Mesenchymal stem cell (in vitro differentiated cells and primary cell): ENCODE measurements around the gene RMI2.

Experiments used
- DNase-seq: peaks from one replicate; pipeline ENCODE4 v3.0.0-alpha.2; 2013
- H2AFZ ChIP-seq: one replicate; pipeline ENCODE4 v1.6.1; 2013; ENCODE audit warnings: low read depth, mild to moderate bottlenecking, control low read depth, inconsistent platforms, low read length, moderate library complexity
- H2AK5ac ChIP-seq: 2 replicates; pipeline ENCODE4 v1.6.1; 2013; ENCODE audit warnings: low read length, moderate library complexity, mild to moderate bottlenecking, inconsistent platforms; ENCODE audit not compliant: severe bottlenecking
- H2BK120ac ChIP-seq: one replicate; pipeline ENCODE4 v1.6.1; 2013; ENCODE audit warnings: low read depth, mild to moderate bottlenecking, inconsistent platforms, low read length, moderate library complexity
- H2BK12ac ChIP-seq, 2 experiments: one replicate each; pipeline ENCODE4 v1.6.1; 2013; ENCODE audit warnings: inconsistent platforms in 2 of 2, low read length in 2 of 2, mild to moderate bottlenecking in 2 of 2, moderate library complexity in 2 of 2, control low read depth in 1 of 2
- H2BK15ac ChIP-seq: one replicate; pipeline ENCODE4 v1.6.1; 2013; ENCODE audit warnings: mild to moderate bottlenecking, low read depth, inconsistent platforms; ENCODE audit not compliant: poor library complexity, severe bottlenecking
- H2BK5ac ChIP-seq: 2 replicates; pipeline ENCODE4 v1.6.1; 2013; ENCODE audit warnings: low read depth, mild to moderate bottlenecking, low read length, control low read depth, inconsistent platforms; ENCODE audit not compliant: poor library complexity, severe bottlenecking
- H3K14ac ChIP-seq, 2 experiments: one replicate each; pipeline ENCODE4 v1.6.1; 2013; ENCODE audit warnings: inconsistent platforms in 2 of 2, low read length in 2 of 2, control low read depth in 1 of 2, mild to moderate bottlenecking in 1 of 2, moderate library complexity in 1 of 2
- H3K18ac ChIP-seq, 2 experiments: one replicate each; pipeline ENCODE4 v1.6.1; 2013; ENCODE audit warnings: inconsistent platforms in 2 of 2, low read length in 2 of 2, control low read depth in 1 of 2, low read depth in 1 of 2, mild to moderate bottlenecking in 1 of 2
- H3K23ac ChIP-seq, 2 experiments: one replicate each; pipeline ENCODE4 v1.6.1; 2013; ENCODE audit warnings: inconsistent platforms in 2 of 2, low read length in 2 of 2, mild to moderate bottlenecking in 2 of 2, moderate library complexity in 2 of 2, control low read depth in 1 of 2
- H3K27ac ChIP-seq: 2 replicates; pipeline ENCODE4 v1.5.1; 2013; ENCODE audit warnings: mild to moderate bottlenecking, moderate library complexity, low read length, control low read depth, inconsistent platforms; ENCODE audit not compliant: poor library complexity, severe bottlenecking
- H3K27me3 ChIP-seq, 2 experiments: 2 replicates each; pipeline versions ENCODE4 v1.6.1 to v1.7.0; 2013; ENCODE audit warnings: low read length in 2 of 2, mild to moderate bottlenecking in 2 of 2, moderate library complexity in 2 of 2, control low read depth in 1 of 2, inconsistent platforms in 1 of 2; ENCODE audit not compliant: control insufficient read depth in 1 of 2, insufficient read depth in 1 of 2
- H3K36me3 ChIP-seq, 2 experiments: 2 replicates each; pipeline versions ENCODE4 v1.6.1 to v1.7.0; 2013; ENCODE audit warnings: low read length in 2 of 2, control low read depth in 1 of 2, inconsistent platforms in 1 of 2, low read depth in 1 of 2, mild to moderate bottlenecking in 1 of 2; ENCODE audit not compliant: insufficient read depth in 2 of 2, control insufficient read depth in 1 of 2
- H3K4ac ChIP-seq, 2 experiments: one replicate each; pipeline ENCODE4 v1.6.1; 2013; ENCODE audit warnings: inconsistent platforms in 2 of 2, low read length in 2 of 2, mild to moderate bottlenecking in 2 of 2, moderate library complexity in 2 of 2, control low read depth in 1 of 2, low read depth in 1 of 2
- H3K4me1 ChIP-seq: 2 replicates; pipeline ENCODE4 v1.6.1; 2013; ENCODE audit warnings: low read depth, low read length, control low read depth; ENCODE audit not compliant: control insufficient read depth, insufficient read depth
- H3K4me2 ChIP-seq: 2 replicates; pipeline ENCODE4 v1.6.1; 2013; ENCODE audit warnings: low read length, mild to moderate bottlenecking, inconsistent platforms; ENCODE audit not compliant: poor library complexity, severe bottlenecking
- H3K4me3 ChIP-seq, 2 experiments: 2 replicates each; pipeline versions ENCODE4 v1.5.1 to v1.7.0; 2013; ENCODE audit warnings: low read length in 2 of 2, mild to moderate bottlenecking in 2 of 2, control low read depth in 1 of 2, low read depth in 1 of 2; ENCODE audit not compliant: insufficient read depth in 1 of 2
- H3K79me1 ChIP-seq: replicated peaks from 2 replicates; pipeline ENCODE4 v1.6.1; 2013; ENCODE audit warnings: mild to moderate bottlenecking, control low read depth, low read length, inconsistent platforms; ENCODE audit not compliant: poor library complexity, severe bottlenecking
- H3K9ac ChIP-seq: 2 replicates; pipeline ENCODE4 v1.7.0; 2013; ENCODE audit warnings: mild to moderate bottlenecking, low read length, moderate library complexity
- H3K9me3 ChIP-seq: 2 replicates; pipeline ENCODE4 v1.7.0; 2013; ENCODE audit warnings: mild to moderate bottlenecking, low read length; ENCODE audit not compliant: control insufficient read depth
- H4K8ac ChIP-seq: one replicate; pipeline ENCODE4 v1.6.1; 2013; ENCODE audit warnings: inconsistent platforms, mild to moderate bottlenecking, low read length, moderate library complexity
- H4K91ac ChIP-seq: one replicate; pipeline ENCODE4 v1.6.1; 2013; ENCODE audit warnings: mild to moderate bottlenecking, low read length, inconsistent platforms
- WGBS: methylation state at CpG from one replicate; pipeline ENCODE4 v1.1.7; 2013; ENCODE audit warnings: mixed read lengths; 5-methylcytosine and 5-hydroxymethylcytosine counted together

Gene RMI2

DNA sequence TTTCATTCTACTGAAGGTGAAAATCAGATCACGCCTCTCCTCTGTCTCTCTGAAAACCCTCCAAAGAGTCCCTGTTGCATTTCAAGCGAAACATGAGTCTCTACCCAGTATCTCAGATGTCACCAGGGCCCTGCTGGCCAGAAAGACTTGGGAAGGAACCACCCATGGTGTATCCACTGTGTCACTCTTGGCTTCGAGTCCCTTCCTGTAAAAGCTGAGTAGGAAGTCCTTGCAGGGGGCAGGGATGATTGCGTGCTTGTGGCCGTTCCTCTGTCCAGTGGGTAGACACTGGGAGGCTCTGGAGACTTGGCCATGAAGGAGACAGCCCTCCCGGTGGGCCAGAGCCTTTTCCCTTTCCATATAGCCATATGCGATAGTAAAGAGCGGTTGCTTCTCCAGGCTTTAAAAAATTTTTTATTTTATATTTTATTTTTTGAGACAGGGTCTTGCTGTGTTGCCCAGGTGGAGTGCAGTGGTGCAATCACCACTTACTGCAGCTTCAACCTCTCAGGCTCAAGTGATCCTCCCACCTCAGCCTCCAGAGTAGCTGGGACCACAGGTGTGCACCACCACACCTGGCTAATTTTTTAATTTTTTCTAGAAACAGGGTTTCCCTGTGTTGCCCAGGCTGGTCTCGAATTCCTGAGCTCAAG is 19.0 kb upstream of the RMI2 start:
- Histone ChIP-seq H3K23ac (no peak overlapping the region), H2BK15ac (peak overlapping the region; percentile 84), H3K27ac (no peak overlapping the region), H3K27me3 (no peaks in the 10 kb centered on the region), H2AK5ac (peak overlapping the region; percentile 87), H3K18ac (peak overlapping the region in 1 of 2 experiments; percentile 25), H3K4me3 (no peak overlapping the region), H3K14ac (no peak overlapping the region), H3K79me1 (no peaks in the 10 kb centered on the region), H2BK120ac (no peak overlapping the region), H3K4me2 (no peak overlapping the region), H2AFZ (no peak overlapping the region), H3K4me1 (peaks cover 28% of the 10 kb centered on the region), H3K36me3 (no peaks in the 10 kb centered on the region), H2BK5ac (no peak overlapping the region), H4K8ac (no peak overlapping the region), H3K9ac (no peak overlapping the region), H3K4ac (no peak overlapping the region), H3K9me3 (no peaks in the 10 kb centered on the region), H2BK12ac (peak overlapping the region in 1 of 2 experiments; percentile 73), H4K91ac (peak overlapping the region; percentile 25)
- DNase-seq: no peak
- 87% methylated on average over 6 of the region's 9 CpGs for WGBS

DNA sequence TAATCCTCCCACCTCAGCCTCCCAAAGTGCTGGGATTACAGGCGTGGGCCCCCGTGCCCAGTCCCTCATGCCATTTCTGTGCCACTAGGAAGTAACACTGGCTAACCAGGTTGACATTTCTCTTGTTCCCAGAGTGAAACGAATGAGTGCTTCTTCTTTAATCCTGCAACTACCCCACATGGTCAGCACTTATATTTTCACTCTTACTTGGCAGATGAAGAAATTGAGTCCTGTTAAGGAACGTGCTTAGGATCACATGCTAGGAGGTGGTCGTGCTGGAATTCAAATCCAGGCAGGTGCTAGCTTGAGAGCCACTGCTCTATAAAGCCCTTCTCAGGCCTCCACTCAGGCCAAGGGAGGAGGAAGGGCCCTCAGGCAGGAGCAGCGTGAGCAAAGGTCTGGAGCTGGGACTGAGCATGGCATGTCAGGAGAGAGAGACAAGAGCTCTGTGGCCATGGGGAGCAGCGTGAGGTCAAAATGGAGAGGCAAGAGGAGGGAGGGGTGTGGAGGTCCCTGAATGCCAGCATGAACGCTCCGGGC is 18.5 kb upstream of the RMI2 start:
- Histone ChIP-seq H3K4ac (no peak overlapping the region), H3K27me3 (no peaks in the 10 kb centered on the region), H3K18ac (peak overlapping the region; percentile 7 to 41), H3K23ac (no peak overlapping the region), H4K8ac (no peak overlapping the region), H2BK12ac (peak overlapping the region; percentile 62 to 73), H2AK5ac (peak overlapping the region; percentile 40), H3K27ac (no peak overlapping the region), H2BK120ac (no peak overlapping the region), H2AFZ (no peak overlapping the region), H2BK5ac (no peak overlapping the region), H2BK15ac (peak overlapping the region; percentile 26), H3K4me2 (no peak overlapping the region), H3K14ac (peak overlapping the region in 1 of 2 experiments; percentile 44), H4K91ac (peak overlapping the region; percentile 79), H3K9me3 (no peaks in the 10 kb centered on the region), H3K9ac (no peak overlapping the region), H3K4me1 (peaks cover 28% of the 10 kb centered on the region), H3K4me3 (no peak overlapping the region), H3K36me3 (no peaks in the 10 kb centered on the region), H3K79me1 (no peaks in the 10 kb centered on the region)
- no peak for DNase-seq
- WGBS: 90% methylated on average over 8 of the region's 9 CpGs

DNA sequence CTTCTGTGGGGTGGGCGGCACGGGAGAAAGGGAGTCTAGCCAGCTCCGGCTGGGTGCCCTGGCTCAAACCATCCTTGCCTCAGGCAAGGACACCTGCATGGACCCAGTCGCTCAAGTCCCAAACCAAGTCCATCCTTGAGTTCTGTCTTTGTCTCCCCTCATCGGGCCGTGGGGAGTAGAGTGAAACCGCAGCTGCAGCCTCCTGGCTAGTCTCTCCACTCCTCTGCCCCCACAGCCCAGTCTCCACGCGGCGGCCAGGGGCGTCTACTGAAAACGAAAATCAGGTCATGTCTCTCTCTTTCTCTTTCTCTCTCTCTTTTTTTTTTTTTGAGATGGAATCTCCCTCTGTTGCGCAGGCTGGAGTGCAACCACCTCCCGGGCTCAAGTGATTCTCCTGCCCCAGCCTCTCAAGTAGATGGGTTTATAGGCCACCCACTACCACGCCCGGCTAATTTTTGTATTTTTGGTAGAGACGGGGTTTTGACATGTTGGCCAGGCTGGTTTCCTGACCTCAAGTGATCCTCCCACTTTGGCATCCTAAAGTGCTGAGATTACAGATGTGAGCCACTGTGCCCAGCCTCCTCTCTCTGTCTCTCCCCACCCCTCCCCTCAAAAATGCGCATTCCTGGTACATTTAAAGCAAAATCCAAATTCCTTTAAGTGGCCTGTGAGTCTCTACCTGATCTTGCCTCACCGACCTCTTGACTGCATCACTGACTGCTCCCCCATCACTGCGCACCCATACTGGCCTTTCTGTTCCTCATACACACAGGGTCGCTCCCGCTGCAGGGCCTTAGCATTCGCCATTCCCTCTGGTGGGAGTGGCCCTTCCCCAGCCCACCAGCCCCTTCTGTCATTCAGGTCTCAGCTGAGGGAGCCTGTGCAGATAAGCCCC is 17.7 kb upstream of the RMI2 start:
- Histone ChIP-seq H3K4me2 (no peak overlapping the region), H3K27me3 (no peaks in the 10 kb centered on the region), H2BK5ac (no peak overlapping the region), H3K4me1 (peaks cover 28% of the 10 kb centered on the region), H3K9ac (no peak overlapping the region), H2BK12ac (peak overlapping the region; percentile 74 to 91), H2AK5ac (peak overlapping the region; percentile 40), H3K18ac (peak overlapping the region; percentile 55 to 61), H3K4ac (peak overlapping the region in 1 of 2 experiments; percentile 15), H3K23ac (no peak overlapping the region), H2BK120ac (no peak overlapping the region), H3K14ac (peak overlapping the region in 1 of 2 experiments; percentile 44), H2AFZ (no peak overlapping the region), H2BK15ac (peak overlapping the region; percentile 83), H3K9me3 (no peaks in the 10 kb centered on the region), H3K79me1 (no peaks in the 10 kb centered on the region), H3K27ac (peak overlapping the region; percentile 81), H4K8ac (peak overlapping the region; percentile 78), H3K36me3 (no peaks in the 10 kb centered on the region), H4K91ac (peak overlapping the region; percentile 86), H3K4me3 (no peak overlapping the region)
- WGBS: 86% methylated on average over 19 of the region's 23 CpGs
- DNase-seq: no peak
